ENCODE results near the gene IL11RA.

GRCh38 chr9:34689512-34689911 lies 37.5 kb downstream of the IL11RA start:
- TF ChIP-seq, protein P1, sequence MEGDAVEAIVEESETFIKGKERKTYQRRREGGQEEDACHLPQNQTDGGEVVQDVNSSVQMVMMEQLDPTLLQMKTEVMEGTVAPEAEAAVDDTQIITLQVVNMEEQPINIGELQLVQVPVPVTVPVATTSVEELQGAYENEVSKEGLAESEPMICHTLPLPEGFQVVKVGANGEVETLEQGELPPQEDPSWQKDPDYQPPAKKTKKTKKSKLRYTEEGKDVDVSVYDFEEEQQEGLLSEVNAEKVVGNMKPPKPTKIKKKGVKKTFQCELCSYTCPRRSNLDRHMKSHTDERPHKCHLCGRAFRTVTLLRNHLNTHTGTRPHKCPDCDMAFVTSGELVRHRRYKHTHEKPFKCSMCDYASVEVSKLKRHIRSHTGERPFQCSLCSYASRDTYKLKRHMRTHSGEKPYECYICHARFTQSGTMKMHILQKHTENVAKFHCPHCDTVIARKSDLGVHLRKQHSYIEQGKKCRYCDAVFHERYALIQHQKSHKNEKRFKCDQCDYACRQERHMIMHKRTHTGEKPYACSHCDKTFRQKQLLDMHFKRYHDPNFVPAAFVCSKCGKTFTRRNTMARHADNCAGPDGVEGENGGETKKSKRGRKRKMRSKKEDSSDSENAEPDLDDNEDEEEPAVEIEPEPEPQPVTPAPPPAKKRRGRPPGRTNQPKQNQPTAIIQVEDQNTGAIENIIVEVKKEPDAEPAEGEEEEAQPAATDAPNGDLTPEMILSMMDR (IDR thresholded peaks at IDR 0.05), result no peak
- TF ChIP-seq POLR2A (IDR thresholded peaks at IDR 0.05), result no peak
